T-helper 17 cell (primary cell): Measurements from ENCODE around the gene PLVAP. TPM values are rescaled to one million over a fixed set of nuclear protein-coding genes. Genes with fewer than 3 reads are reported as not detected.

Experiments used
- ATAC-seq: fragments of 150-1000 bp; cut with Tn5 transposase; 2 replicates; pipeline ENCODE4 v1.10.0; 2021; ENCODE audit warnings: mild to moderate bottlenecking, moderate library complexity
- DNase-seq, 3 donors: peaks; one replicate each; pipeline versions ENCODE4 v3.0.0 to v3.0.0-alpha.2; 2020 to 2021
- H3K9me3 ChIP-seq: one replicate; pipeline ENCODE4 v1.7.0; 2013; ENCODE audit warnings: low read length, mild to moderate bottlenecking; ENCODE audit not compliant: control insufficient read depth, poor library complexity, severe bottlenecking
- H3K27ac Mint-ChIP-seq: one replicate; pipeline ENCODE4 v1.8.0; 2022; ENCODE audit warnings: mild to moderate bottlenecking, moderate library complexity, mixed read lengths
- H3K27me3 Mint-ChIP-seq: one replicate; pipeline ENCODE4 v1.8.0; 2022; ENCODE audit warnings: mixed read lengths
- H3K36me3 Mint-ChIP-seq: one replicate; pipeline ENCODE4 v1.8.0; 2022; ENCODE audit warnings: low read depth, mixed read lengths
- H3K4me1 Mint-ChIP-seq: one replicate; pipeline ENCODE4 v1.8.0; 2022; ENCODE audit warnings: mild to moderate bottlenecking, mixed read lengths
- H3K4me3 Mint-ChIP-seq: one replicate; pipeline ENCODE4 v1.8.0; 2022; ENCODE audit warnings: mild to moderate bottlenecking, moderate library complexity, mixed read lengths
- total RNA-seq, 4 donors: library from RNA in 2 of 4; stranded (reverse) in 2 of 4; gene quantifications; one replicate each; pipeline ENCODE4 v1.2.3 and lab custom pipeline; 2022 to 2026

PLVAP gene
- total RNA-seq, 2 donors from 2014 or later = not detected

DNA sequence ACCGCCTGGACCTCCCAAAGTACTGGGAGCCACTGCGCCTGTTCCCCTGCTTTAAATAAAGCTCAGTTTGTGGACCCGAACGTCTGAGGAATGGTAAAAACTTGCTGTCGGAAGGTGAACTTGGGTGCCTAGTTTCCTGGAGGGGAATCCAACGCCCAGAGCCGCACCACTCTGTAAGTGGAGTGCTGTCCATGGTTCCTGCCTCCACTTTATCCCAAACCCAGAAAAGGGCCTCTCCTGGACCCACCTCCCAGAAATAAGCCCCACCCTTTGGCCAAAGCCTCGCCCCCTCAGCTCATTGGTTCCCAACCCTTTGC, 44.8 kb downstream of the PLVAP start:
- peaks cover 2% of the 10 kb centered on the region for H3K36me3 Mint-ChIP-seq
- H3K27me3 Mint-ChIP-seq = no peaks in the 10 kb centered on the region
- DNase-seq (no peak), ATAC-seq (no peak)
- no peaks in the 10 kb centered on the region for H3K9me3 ChIP-seq
- peaks cover 21% of the 10 kb centered on the region for H3K4me1 Mint-ChIP-seq
- no peak overlapping the region for H3K27ac Mint-ChIP-seq
- H3K4me3 Mint-ChIP-seq = no peak overlapping the region

DNA sequence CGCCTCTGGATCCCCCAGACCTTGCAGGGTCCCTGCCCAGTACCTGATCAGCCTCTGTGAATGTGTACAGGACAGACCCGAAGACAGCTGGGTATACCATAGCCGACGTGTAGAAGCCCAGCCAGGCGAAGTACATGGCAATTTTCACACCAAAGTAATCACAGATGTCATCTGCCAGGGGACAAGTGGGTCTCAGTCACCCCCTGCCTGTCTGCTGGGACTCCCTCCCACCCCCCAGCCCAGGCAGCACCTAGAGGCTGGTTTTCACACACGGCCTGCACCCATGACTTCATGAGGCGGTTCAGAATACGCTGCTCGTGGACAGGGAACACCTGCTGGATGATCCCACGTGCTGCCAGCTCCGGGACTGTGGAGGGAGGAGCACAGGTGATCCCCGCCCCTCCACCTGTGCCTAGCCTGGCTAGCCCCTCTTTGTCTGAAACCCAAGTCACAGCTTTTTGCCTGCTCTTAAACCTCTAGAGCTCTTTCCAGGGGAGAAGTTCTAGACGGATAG, 46.0 kb downstream of the PLVAP start:
- peaks cover 2% of the 10 kb centered on the region for H3K36me3 Mint-ChIP-seq
- no peaks in the 10 kb centered on the region for H3K27me3 Mint-ChIP-seq
- ATAC-seq (no peak), DNase-seq (no peak)
- H3K9me3 ChIP-seq = no peaks in the 10 kb centered on the region
- H3K27ac Mint-ChIP-seq = no peak overlapping the region
- H3K4me3 Mint-ChIP-seq = peak overlapping the region; percentile 78
- peaks cover 18% of the 10 kb centered on the region for H3K4me1 Mint-ChIP-seq

DNA sequence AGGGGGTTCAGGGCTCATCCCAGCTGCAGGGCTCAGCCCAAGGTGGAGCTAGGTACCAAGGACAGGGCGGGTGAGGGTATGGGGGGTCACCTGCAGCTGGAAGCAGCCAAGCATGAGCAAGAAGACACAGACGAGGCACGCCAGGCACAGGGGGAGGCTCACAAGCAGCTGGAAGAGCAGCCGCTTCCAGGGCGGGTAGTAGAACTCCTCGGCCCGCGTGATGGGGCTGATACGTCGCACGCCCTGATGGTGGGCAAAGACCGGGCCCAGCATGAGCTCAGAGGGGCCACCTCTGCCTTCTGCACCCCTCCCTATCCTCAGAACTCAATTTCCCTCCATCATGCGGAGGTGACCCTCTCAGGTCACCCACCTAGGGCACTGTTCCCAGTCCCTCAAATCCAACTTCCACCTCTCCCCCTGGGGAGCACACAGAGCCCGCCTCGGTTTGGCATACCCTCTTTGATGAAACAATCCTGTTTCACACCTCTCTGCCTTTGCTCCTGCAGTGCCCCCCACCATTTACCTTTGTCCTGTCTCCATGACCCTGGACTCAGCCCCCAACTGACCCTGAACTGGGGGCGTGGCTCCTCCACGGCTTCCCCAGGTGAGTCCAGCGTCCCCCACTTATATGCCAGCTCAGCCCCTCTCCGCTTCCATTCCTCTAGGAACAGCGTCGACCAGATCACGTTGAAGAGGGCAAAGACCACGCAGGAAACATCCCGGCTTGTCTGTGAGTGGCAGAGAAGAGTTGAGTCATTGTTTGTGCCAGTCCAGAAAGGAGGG, 46.7 kb downstream of the PLVAP start:
- no peak for DNase-seq
- peak overlapping the region; percentile 78 for H3K4me3 Mint-ChIP-seq
- H3K36me3 Mint-ChIP-seq = peaks cover 2% of the 10 kb centered on the region

DNA sequence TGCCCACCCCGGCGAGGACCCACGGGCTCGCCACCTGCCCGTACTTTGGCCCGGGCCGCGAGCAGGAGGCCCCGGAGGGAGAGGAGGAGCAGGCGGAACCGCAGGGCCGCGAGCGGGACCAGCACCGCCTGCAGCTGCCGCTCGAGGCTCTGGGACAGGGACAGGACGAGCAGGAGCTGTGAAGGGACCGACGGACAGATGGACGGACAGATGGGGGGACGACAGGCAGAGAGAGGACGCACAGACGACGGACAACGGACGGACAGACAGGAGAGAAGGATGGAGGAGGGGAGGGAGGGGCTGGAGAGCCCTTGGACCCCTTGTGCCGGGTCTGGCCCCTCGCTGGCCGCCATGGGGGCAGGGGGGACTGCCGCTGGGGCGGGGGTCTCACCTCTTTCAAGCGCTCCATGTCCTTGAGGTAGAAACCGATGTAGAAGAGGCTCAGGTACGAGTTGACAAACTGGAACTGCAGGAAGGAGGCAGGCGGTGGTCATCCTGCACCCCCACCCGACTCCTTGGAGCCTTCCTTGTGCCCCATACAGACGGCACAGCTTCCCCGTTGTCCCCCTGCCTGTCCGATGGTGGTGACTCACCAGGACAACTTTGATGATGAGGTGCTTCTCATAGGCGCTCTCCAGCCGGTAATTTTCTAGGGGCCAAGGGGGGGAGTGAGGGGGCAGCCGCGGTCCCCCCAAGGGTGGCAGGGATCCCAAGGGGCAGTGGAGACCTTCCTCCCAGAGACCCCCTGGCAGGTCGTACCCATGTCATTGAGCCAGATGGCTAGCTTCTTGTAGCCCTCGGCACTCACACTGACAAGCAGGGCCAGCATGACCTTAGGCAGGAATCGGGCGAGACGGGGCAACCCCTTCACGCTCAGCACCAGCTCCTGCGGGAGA, 47.5 kb downstream of the PLVAP start:
- no peaks in the 10 kb centered on the region for H3K27me3 Mint-ChIP-seq
- no peak for DNase-seq
- ATAC-seq = no peak
- peak overlapping the region; percentile 72 for H3K4me3 Mint-ChIP-seq
- peaks cover 15% of the 10 kb centered on the region for H3K4me1 Mint-ChIP-seq
- peaks cover 2% of the 10 kb centered on the region for H3K36me3 Mint-ChIP-seq
- H3K27ac Mint-ChIP-seq = no peak overlapping the region
- H3K9me3 ChIP-seq = no peaks in the 10 kb centered on the region

More for the DNA sequence above, 46.7 kb downstream of the PLVAP start:
- no peaks in the 10 kb centered on the region for H3K27me3 Mint-ChIP-seq
- no peak overlapping the region for H3K27ac Mint-ChIP-seq
- ATAC-seq = no peak
- peaks cover 18% of the 10 kb centered on the region for H3K4me1 Mint-ChIP-seq
- H3K9me3 ChIP-seq = no peaks in the 10 kb centered on the region

DNA sequence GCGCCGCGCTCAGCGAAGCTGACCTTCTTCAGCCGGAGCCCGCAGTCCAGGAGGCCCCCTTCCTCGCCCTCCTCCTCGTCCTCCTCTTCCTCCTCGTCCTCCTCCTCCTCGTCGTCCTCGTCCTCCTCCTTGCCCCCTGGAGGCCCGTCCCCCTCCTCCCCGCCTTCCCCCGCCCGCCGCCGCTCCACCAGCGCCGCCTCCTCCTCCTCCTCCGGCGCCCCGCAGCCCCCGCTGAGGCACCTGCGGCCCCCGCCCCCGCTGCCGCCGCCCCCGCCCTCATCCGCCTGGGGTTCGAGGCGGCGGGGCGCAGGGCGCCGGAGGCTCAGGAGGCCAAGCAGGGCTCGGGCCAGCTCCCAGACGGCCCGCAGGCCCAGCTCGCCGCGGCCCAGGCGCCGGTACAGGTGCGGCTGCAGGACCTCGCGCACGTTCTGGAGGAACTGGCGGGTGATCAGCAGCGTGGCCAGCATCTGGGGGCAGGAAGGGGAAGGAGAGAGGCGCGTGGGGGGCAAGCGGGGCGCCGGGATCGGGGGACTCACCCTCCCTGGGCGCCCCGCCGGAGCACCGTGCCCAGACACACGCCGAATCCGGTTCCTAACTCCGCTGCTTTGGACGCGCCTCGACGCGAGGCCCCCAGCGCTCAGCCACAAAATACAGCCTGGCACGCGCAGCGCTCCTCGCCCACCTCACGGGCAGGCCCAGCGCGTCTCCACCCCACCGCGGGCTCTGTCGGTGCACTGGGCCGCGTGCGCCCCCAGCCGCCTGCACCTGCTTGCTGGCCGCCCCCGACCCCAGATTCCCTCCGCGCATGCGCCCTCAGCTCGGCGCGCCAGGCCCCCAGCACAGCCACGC, 48.4 kb downstream of the PLVAP start:
- no peak overlapping the region for H3K27ac Mint-ChIP-seq
- no peaks in the 10 kb centered on the region for H3K36me3 Mint-ChIP-seq

DNA sequence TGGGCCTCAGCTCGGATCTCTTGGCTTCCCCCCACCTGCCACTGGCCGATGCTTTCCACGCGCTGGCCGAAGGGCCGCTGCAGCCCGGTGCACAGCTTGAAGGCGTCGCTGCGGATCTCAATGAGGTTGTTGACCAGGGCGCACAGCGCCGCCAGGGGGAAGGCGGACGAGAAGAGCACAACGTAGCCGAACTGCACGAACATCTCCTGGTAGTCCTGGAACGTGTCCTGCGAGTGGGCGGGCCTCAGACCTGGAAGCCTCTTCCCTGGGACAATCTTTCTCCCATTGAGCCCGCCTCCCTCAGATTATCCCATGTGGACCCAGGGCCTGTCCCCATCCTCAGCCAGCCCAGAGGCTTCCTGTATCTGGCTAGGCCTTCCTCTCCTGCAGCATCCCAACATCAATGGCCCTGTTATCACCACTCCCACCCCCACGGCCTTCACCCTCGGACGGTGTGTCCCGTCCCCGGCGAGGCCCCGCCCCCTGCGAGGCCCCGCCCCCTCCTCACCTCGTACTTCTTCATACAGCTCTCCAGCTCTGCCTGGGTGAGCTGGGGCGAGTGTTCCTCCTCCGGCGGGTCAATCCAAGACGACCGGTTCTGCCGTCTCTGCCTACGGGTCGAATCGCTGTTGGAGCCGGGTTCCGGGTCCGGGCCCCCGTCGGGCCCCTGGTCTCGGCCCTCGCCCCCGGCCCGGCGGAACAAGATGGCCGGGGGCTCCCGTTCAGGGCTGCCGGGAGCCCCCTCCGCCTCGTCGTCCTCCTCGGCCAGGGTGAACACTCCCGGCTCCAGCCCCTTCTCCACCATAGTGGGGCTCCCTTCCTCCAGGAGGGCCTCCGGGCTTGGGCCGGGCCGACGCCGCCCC, 49.3 kb downstream of the PLVAP start:
- peak in 2 of 3 donors; percentile 57 to 61 for DNase-seq
- no peaks in the 10 kb centered on the region for H3K27me3 Mint-ChIP-seq

More for the DNA sequence above, 48.4 kb downstream of the PLVAP start:
- H3K4me1 Mint-ChIP-seq = peaks cover 13% of the 10 kb centered on the region
- ATAC-seq (peak; percentile 37), DNase-seq (peak in 2 of 3 donors; percentile 39 to 53)
- H3K9me3 ChIP-seq = no peaks in the 10 kb centered on the region
- no peaks in the 10 kb centered on the region for H3K27me3 Mint-ChIP-seq
- H3K4me3 Mint-ChIP-seq = peak overlapping the region; percentile 85

DNA sequence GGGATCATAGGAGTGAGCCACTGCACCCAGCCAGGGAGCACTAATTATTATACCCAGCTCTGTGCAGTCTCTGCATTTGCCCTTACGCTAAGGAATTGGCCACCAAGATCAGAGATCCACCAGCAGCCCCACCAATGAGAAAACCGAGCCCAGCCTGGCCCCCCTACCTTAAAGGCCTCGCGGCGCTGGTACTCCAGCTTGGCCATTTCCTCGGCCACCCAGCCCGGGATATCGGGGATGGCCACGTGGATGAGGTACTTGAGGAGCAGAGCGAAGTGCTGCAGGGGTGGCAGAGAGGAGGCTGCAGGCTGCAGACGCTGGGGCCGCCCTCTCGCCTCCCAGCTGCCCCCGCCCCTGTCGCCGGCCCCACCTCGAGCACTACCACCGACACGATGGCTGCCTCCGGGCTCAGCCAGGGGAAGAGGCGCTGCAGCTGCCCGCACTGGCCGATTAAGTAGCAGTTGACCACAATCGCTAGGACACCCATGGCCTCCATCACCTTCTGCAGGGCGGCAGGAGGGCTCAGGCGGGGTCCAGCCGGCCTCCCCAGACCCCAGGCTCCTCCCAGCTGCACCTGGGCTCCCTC, 50.0 kb downstream of the PLVAP start:
- no peaks in the 10 kb centered on the region for H3K9me3 ChIP-seq
- no peak for ATAC-seq
- DNase-seq = no peak
- Mint-ChIP-seq H3K4me3 (peak overlapping the region; percentile 85), H3K27ac (peak overlapping the region; percentile 57), H3K4me1 (peaks cover 14% of the 10 kb centered on the region), H3K27me3 (no peaks in the 10 kb centered on the region), H3K36me3 (peaks cover 4% of the 10 kb centered on the region)

More for the DNA sequence above, 49.3 kb downstream of the PLVAP start:
- H3K4me3 Mint-ChIP-seq = peak overlapping the region; percentile 85
- ATAC-seq = peak; percentile 79
- H3K9me3 ChIP-seq = no peaks in the 10 kb centered on the region
- peaks cover 12% of the 10 kb centered on the region for H3K4me1 Mint-ChIP-seq
- H3K36me3 Mint-ChIP-seq = no peaks in the 10 kb centered on the region
- H3K27ac Mint-ChIP-seq = peak overlapping the region; percentile 57

DNA sequence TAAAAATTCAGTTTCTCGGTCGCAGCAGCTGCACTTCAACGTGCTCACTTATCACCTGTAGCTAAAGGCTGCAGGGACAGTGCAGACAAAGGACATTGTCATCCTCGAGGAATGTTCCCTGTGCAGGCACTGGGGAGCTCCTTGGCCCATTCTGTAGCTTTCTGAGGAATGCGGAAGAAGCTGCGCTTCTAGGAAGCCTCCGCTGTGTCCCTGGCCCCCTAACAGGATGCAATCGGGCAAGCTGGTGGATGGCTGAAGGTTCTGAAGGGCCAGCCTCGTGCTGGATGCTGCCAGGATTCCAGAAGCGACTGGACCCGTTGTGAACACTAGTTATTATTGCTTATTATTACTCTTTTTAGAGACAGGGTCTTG, 50.6 kb downstream of the PLVAP start:
- Mint-ChIP-seq H3K4me3 (peak overlapping the region; percentile 9), H3K36me3 (peaks cover 4% of the 10 kb centered on the region), H3K4me1 (peaks cover 14% of the 10 kb centered on the region), H3K27ac (no peak overlapping the region), H3K27me3 (no peaks in the 10 kb centered on the region)
- DNase-seq (no peak), ATAC-seq (no peak)
- H3K9me3 ChIP-seq = no peaks in the 10 kb centered on the region

DNA sequence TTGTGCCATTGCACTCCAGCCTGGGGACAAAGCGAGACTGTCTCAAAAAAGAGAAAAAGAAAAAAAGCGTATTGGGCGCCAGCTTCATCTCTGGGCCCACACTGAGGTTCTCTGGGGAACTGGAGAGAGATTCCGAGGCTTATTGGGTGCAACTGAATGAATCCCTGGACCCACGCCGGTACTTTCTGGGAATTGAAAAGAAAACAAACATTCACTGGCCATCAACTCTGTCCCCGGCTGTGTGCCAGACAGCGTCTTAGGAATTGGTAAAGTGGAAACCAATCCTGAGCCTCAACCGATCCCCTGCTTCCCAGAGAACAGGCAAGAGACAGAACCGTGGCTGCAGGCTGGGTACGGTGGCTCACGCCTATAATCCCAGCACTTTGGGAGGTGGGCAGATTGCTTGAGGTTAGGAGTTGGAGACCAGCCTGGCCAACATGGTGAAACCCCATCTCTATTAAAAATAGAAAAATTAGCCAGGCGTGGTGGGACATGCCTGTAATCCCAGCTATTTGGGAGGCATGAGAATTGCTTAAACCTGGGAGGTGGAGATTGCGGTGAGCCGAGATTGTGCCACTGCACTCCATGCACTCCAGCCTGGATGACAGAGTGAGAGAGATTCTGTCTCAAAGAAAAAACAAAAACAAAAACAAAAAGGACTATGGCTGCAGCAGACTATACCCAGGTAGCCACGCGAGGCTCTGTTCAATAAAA, 51.1 kb downstream of the PLVAP start:
- DNase-seq (no peak), ATAC-seq (no peak)
- no peaks in the 10 kb centered on the region for H3K9me3 ChIP-seq
- Mint-ChIP-seq H3K36me3 (peaks cover 4% of the 10 kb centered on the region), H3K4me1 (peaks cover 14% of the 10 kb centered on the region), H3K27ac (no peak overlapping the region), H3K27me3 (no peaks in the 10 kb centered on the region), H3K4me3 (peak overlapping the region; percentile 9)

DNA sequence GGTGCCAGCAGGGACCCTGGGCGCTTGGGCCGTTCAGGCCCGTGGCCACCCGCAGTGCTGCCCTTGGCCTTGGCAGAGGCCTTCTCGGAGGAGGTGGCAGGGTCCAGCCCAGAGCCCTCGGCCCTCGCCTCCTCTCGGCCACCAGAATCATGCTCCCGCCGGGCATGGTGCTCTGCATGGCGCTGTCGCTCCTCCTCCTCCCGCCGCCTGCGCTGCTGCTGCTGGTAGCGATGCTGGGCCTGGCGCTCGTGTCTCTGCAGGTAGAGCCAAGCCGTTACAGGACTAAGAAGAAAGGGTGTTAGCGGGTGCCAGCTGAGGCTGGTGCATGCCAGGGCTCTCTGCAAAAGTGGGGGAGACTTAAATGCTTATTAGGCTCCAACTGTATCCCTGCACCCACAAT, 52.0 kb downstream of the PLVAP start:
- Mint-ChIP-seq H3K27ac (no peak overlapping the region), H3K4me3 (no peak overlapping the region), H3K27me3 (no peaks in the 10 kb centered on the region), H3K36me3 (peaks cover 4% of the 10 kb centered on the region), H3K4me1 (peaks cover 10% of the 10 kb centered on the region)
- DNase-seq (no peak), ATAC-seq (no peak)
- no peaks in the 10 kb centered on the region for H3K9me3 ChIP-seq

DNA sequence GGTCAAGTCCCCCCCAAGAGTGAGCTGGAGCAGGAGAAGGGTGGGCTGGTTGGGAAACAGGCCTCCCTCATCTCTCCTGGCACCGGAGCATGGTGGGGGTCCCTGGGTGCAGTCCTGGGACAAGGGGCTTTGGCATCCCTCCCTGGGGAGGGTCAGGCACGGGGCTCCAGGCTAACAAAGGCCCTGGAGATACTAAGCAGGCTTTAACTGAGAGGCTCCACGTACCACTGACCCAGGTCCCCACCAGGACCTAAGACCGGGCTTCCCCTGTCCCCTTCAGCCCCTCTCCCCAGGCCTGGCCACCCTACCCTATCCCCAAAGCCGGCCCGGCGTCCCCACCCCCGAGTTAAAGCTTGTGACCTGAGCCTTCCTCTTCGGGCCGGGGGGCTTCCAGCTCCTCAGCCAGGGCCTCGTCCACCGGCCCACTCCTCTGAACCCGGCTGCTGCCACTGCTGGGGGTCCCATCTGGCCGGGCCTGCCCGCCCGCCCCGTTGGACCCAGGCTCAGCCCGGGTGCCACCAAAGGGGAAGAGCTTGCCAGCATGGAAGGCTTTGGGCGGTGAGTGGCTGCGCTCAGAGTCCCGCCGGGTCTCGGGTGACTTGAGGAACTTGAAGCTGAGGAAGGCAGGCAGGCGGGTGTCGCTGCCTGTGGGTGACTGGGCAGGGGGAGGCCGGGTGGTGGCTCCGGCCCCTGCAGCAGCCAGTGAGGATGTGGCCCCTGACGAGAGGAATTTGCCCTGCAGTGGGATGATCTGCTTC, 52.6 kb downstream of the PLVAP start:
- ATAC-seq = no peak
- Mint-ChIP-seq H3K27me3 (no peaks in the 10 kb centered on the region), H3K4me3 (no peak overlapping the region)

More for the DNA sequence above, 52.6 kb downstream of the PLVAP start:
- Mint-ChIP-seq H3K36me3 (peaks cover 6% of the 10 kb centered on the region), H3K4me1 (peaks cover 10% of the 10 kb centered on the region), H3K27ac (no peak overlapping the region)
- no peak for DNase-seq
- H3K9me3 ChIP-seq = no peaks in the 10 kb centered on the region
